Measurements from ENCODE around the gene RUFY3. TPM values are rescaled to one million over a fixed set of nuclear protein-coding genes. Genes with fewer than 3 reads are reported as not detected.
"Not testable (repeated sequence)": the region's sequence is repeated elsewhere in the genome, so short reads cannot be mapped to it uniquely, and the experiment has no call there.

The RUFY3 gene
- total RNA-seq, 1 donor from 2014 or later: 74.9 TPM

- TF ChIP-seq, protein P1, sequence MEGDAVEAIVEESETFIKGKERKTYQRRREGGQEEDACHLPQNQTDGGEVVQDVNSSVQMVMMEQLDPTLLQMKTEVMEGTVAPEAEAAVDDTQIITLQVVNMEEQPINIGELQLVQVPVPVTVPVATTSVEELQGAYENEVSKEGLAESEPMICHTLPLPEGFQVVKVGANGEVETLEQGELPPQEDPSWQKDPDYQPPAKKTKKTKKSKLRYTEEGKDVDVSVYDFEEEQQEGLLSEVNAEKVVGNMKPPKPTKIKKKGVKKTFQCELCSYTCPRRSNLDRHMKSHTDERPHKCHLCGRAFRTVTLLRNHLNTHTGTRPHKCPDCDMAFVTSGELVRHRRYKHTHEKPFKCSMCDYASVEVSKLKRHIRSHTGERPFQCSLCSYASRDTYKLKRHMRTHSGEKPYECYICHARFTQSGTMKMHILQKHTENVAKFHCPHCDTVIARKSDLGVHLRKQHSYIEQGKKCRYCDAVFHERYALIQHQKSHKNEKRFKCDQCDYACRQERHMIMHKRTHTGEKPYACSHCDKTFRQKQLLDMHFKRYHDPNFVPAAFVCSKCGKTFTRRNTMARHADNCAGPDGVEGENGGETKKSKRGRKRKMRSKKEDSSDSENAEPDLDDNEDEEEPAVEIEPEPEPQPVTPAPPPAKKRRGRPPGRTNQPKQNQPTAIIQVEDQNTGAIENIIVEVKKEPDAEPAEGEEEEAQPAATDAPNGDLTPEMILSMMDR (conservative IDR thresholded peaks at IDR 0.05): no peak
- no peaks in the 10 kb centered on the region for H3K27me3 Mint-ChIP-seq
- peaks cover 12% of the 10 kb centered on the region for H3K36me3 Mint-ChIP-seq
- H3K27ac Mint-ChIP-seq: no peak overlapping the region
- no peak for DNase-seq (ENCODE audit: extremely low spot score, unreplicated experiment)
- peaks cover 25% of the 10 kb centered on the region for H3K4me1 Mint-ChIP-seq (ENCODE audit: unreplicated experiment)
- no peak overlapping the region for H3K4me3 Mint-ChIP-seq
- no peaks in the 10 kb centered on the region for H3K9me3 Mint-ChIP-seq
Measured at GRCh38 chr4:70691661-70692060, 30.1 kb upstream of the RUFY3 start.

DNA sequence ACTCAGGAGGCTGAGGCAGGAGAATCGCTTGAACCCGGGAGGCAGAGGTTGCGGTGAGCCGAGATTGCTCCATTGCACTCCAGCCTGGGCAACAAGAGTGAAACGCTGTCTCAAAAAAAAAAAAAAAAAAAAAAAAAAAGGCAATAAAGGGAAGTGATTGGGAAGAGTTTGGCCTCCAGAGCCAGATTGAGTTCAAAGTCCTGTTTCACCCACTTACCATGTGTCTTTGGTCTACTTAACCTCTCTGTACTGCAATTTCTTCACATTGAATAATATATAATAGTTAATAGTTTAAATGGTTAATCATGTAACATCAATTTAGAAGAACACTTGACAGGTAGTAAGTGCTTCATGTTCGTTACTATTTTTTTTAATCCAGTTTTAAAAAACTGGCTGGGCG, 27.1 kb upstream of the RUFY3 start:
- not testable (repeated sequence) for H3K9me3 Mint-ChIP-seq; H3K27me3 Mint-ChIP-seq; H3K27ac Mint-ChIP-seq; H3K4me1 Mint-ChIP-seq (ENCODE audit: unreplicated experiment); H3K4me3 Mint-ChIP-seq; H3K36me3 Mint-ChIP-seq; DNase-seq (ENCODE audit: extremely low spot score, unreplicated experiment)

DNA sequence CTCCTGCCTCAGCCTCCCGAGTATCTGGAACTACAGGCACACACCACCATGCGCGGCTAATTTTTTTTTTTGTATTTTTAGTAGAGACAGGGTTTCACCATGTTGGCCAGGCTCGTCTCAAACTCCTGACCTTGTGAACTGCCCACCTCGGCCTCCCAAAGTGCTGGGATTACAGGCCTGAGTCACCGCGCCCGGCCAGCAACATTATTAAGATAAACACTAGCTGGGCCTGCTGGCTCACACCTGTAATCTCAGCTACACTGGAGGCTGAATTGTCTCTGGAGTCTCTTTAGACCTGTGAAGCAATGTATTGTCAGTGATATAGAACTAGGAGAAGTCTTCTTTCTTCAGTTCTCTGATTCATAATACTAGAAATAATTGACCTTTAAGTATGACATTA, 23.3 kb upstream of the RUFY3 start:
- not testable (repeated sequence) for H3K9me3 Mint-ChIP-seq; H3K4me1 Mint-ChIP-seq (ENCODE audit: unreplicated experiment); H3K27ac Mint-ChIP-seq; H3K36me3 Mint-ChIP-seq; H3K27me3 Mint-ChIP-seq; H3K4me3 Mint-ChIP-seq; DNase-seq (ENCODE audit: extremely low spot score, unreplicated experiment)

GRCh38 chr4:70700712-70701111, 21.1 kb upstream of the RUFY3 start:
- H3K36me3 Mint-ChIP-seq: no peaks in the 10 kb centered on the region
- no peaks in the 10 kb centered on the region for H3K9me3 Mint-ChIP-seq
- TF ChIP-seq, protein P1 (conservative IDR thresholded peaks at IDR 0.05): no peak
- DNase-seq (ENCODE audit: extremely low spot score, unreplicated experiment): no peak
- H3K27ac Mint-ChIP-seq: no peak overlapping the region
- no peak overlapping the region for H3K4me3 Mint-ChIP-seq
- H3K27me3 Mint-ChIP-seq: no peaks in the 10 kb centered on the region
- H3K4me1 Mint-ChIP-seq (ENCODE audit: unreplicated experiment): peaks cover 4% of the 10 kb centered on the region

- no peak for DNase-seq (ENCODE audit: extremely low spot score, unreplicated experiment)
- H3K27me3 Mint-ChIP-seq: no peaks in the 10 kb centered on the region
- TF ChIP-seq, protein P1 (conservative IDR thresholded peaks at IDR 0.05): no peak
- no peak overlapping the region for H3K4me3 Mint-ChIP-seq
- no peak overlapping the region for H3K27ac Mint-ChIP-seq
- peaks cover 6% of the 10 kb centered on the region for H3K4me1 Mint-ChIP-seq (ENCODE audit: unreplicated experiment)
- no peaks in the 10 kb centered on the region for H3K36me3 Mint-ChIP-seq
- no peaks in the 10 kb centered on the region for H3K9me3 Mint-ChIP-seq
Measured at GRCh38 chr4:70701271-70701670, 20.5 kb upstream of the RUFY3 start.

DNA sequence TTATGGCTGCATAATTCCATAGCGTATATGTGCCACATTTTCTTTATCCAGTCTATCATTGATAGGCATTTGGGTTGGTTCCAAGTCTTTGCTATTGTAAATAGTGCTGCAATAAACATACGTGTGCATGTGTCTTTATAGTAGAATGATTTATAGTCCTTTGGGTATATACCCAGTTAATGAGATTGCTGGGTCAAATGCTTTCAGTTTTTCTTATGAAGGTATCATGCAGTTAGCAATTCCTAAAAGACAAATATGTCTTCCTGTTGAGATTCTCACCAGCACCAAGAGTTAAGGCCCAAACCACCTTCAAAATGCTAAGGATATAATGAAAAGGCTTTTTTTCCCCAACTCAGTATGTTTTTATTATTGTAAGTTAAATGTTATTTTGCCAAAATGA, 19.2 kb upstream of the RUFY3 start:
- H3K27me3 Mint-ChIP-seq; H3K9me3 Mint-ChIP-seq; H3K4me3 Mint-ChIP-seq; DNase-seq (ENCODE audit: extremely low spot score, unreplicated experiment); H3K4me1 Mint-ChIP-seq (ENCODE audit: unreplicated experiment); H3K36me3 Mint-ChIP-seq: not testable (repeated sequence)
- H3K27ac Mint-ChIP-seq: peak overlapping the region; percentile 70

GRCh38 chr4:70703619-70704214, 18.0 kb upstream of the RUFY3 start:
- no peak for DNase-seq (ENCODE audit: extremely low spot score, unreplicated experiment)
- no peaks in the 10 kb centered on the region for H3K9me3 Mint-ChIP-seq
- H3K4me1 Mint-ChIP-seq (ENCODE audit: unreplicated experiment): peaks cover 9% of the 10 kb centered on the region
- H3K36me3 Mint-ChIP-seq: no peaks in the 10 kb centered on the region
- peak overlapping the region; percentile 94 for H3K4me3 Mint-ChIP-seq
- no peaks in the 10 kb centered on the region for H3K27me3 Mint-ChIP-seq
- H3K27ac Mint-ChIP-seq: peak overlapping the region; percentile 95
- TF ChIP-seq, protein P1 (conservative IDR thresholded peaks at IDR 0.05): no peak

Measured in type B pancreatic cell (in vitro differentiated cells).